A549 (cell line): ENCODE data around the gene PYCARD.

Source experiments
- EP300 ChIP-seq, 2 experiments: fragments of >200 bp; sonication (Bioruptor Twin); formaldehyde crosslinking; IDR thresholded peaks; 2 replicates in 1 of 2; 3 replicates in 1 of 2; pipeline ENCODE4 v1.6.1; 2016 to 2017
- MAFK ChIP-seq: fragments of 450-650 bp; IDR thresholded peaks from 2 replicates; pipeline ENCODE4 v1.6.1; 2014; ENCODE audit not compliant: partially characterized antibody
- NFE2L2 ChIP-seq: fragments of 150-350 bp; conservative IDR thresholded peaks from 2 replicates; pipeline ENCODE4 v1.6.1; 2014; ENCODE audit warnings: low read length
- POLR2A ChIP-seq: IDR thresholded peaks from 2 replicates; pipeline ENCODE4 v1.6.1; 2012; ENCODE audit warnings: mild to moderate bottlenecking, low read length
- RCOR1 ChIP-seq: fragments of 150-350 bp; IDR thresholded peaks from 2 replicates; pipeline ENCODE4 v1.6.1; 2014; ENCODE audit warnings: antibody characterized with exemption, low read length, low read depth
- TF ChIP-seq, protein P1 (sequence below): fragments of >200 bp; sonication (Bioruptor Twin); formaldehyde crosslinking; IDR thresholded peaks from 3 replicates; pipeline ENCODE4 v1.5.1; 2016

DNA sequence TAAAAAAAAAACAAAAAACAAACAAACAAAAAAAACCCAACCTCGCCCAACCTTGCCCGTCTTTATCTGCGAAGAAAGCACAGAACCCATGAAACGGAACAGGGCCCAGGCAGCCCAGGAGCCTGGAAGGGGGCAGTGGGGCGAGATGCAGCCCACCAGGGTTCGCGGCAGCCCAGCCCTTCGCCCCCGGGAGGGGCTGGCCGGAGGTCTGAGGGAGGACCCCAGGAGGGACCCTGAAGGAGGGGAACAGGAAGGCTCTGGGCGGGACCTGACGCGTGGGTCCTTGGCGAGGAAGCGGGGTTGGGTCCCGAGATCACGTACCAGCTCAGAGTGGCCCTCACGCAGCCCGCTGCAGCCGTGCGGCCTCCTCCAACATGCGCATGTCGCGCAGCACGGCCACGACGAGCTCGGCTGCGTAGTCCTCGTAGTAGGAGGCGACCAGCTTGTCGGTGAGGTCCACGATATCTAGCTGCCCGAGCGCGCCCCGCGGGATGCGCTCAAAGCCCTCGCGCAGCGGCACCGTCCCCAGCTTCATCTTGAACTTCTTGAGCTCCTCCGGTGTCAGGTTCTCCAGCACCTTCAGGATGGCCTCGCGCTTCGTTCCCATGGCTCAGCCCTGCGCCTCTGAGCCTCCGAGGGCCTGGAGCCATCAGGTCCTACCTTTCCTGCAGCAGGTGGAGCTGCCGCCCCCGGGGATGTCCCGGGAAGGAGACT is 14.0 kb upstream of the PYCARD start, which contains the start of gene PYDC1:
- TF ChIP-seq MAFK (no peak), POLR2A (no peak), RCOR1 (no peak), EP300 (IDR thresholded peaks at IDR 0.05) (no peak), NFE2L2 (no peak)
- TF ChIP-seq, protein P1, sequence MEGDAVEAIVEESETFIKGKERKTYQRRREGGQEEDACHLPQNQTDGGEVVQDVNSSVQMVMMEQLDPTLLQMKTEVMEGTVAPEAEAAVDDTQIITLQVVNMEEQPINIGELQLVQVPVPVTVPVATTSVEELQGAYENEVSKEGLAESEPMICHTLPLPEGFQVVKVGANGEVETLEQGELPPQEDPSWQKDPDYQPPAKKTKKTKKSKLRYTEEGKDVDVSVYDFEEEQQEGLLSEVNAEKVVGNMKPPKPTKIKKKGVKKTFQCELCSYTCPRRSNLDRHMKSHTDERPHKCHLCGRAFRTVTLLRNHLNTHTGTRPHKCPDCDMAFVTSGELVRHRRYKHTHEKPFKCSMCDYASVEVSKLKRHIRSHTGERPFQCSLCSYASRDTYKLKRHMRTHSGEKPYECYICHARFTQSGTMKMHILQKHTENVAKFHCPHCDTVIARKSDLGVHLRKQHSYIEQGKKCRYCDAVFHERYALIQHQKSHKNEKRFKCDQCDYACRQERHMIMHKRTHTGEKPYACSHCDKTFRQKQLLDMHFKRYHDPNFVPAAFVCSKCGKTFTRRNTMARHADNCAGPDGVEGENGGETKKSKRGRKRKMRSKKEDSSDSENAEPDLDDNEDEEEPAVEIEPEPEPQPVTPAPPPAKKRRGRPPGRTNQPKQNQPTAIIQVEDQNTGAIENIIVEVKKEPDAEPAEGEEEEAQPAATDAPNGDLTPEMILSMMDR: no peak
